ENCODE data around the gene DHRS12. TPM values are rescaled to one million over a fixed set of nuclear protein-coding genes. Genes with fewer than 3 reads are reported as not detected.

The DHRS12 gene
- total RNA-seq, 1 experiment from 2014 or later: 10.2 TPM

- CTCF ChIA-PET: interaction anchor here (0.5 to 2.4 kb wide), 23 partner anchors 8 to 282 kb away, joined by 3 to 18 read pairs (median 6); partner anchors contain the start of gene NEK5
- DNase-seq (ENCODE audit: low spot score): no peak
- TF ChIP-seq, protein P1, sequence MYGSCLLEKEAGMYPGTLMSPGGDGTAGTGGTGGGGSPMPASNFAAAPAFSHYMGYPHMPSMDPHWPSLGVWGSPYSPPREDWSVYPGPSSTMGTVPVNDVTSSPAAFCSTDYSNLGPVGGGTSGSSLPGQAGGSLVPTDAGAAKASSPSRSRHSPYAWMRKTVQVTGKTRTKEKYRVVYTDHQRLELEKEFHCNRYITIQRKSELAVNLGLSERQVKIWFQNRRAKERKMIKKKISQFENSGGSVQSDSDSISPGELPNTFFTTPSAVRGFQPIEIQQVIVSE (CRISPR knock-in tag; IDR thresholded peaks at IDR 0.05; ENCODE audit: borderline replicate concordance): no peak
- TF ChIP-seq RELA (CRISPR knock-in tag; IDR thresholded peaks at IDR 0.05; ENCODE audit: borderline replicate concordance) (no peak), ELF4 (CRISPR knock-in tag; IDR thresholded peaks at IDR 0.05; ENCODE audit: low read depth) (no peak), RORB (CRISPR knock-in tag; IDR thresholded peaks at IDR 0.05) (no peak), TEAD1 (CRISPR knock-in tag; IDR thresholded peaks at IDR 0.05) (no peak), ETV6 (CRISPR knock-in tag; IDR thresholded peaks at IDR 0.05) (no peak), GABPB1 (CRISPR knock-in tag; IDR thresholded peaks at IDR 0.05) (no peak)
- no peak overlapping the region for H3K4me3 Mint-ChIP-seq
- POLR2A ChIA-PET: no interaction called here
- no peaks in the 10 kb centered on the region; the same call in 1 of the 2 replicates for H3K27me3 Mint-ChIP-seq (ENCODE audit: low read depth)
- no peak overlapping the region for H3K27ac Mint-ChIP-seq
- H3K36me3 Mint-ChIP-seq: 0 out of 2 replicates have a peak, but pooled peaks cover 4% of the 10 kb centered on the region
- H3K9me3 Mint-ChIP-seq: peaks cover 13% of the 10 kb centered on the region
- ATAC-seq: no peak
- peaks cover 4% of the 10 kb centered on the region; the same call in 1 of the 2 replicates for H3K4me1 Mint-ChIP-seq
Measured at GRCh38 chr13:51845574-51846318, 41.8 kb upstream of the DHRS12 start.

DNA sequence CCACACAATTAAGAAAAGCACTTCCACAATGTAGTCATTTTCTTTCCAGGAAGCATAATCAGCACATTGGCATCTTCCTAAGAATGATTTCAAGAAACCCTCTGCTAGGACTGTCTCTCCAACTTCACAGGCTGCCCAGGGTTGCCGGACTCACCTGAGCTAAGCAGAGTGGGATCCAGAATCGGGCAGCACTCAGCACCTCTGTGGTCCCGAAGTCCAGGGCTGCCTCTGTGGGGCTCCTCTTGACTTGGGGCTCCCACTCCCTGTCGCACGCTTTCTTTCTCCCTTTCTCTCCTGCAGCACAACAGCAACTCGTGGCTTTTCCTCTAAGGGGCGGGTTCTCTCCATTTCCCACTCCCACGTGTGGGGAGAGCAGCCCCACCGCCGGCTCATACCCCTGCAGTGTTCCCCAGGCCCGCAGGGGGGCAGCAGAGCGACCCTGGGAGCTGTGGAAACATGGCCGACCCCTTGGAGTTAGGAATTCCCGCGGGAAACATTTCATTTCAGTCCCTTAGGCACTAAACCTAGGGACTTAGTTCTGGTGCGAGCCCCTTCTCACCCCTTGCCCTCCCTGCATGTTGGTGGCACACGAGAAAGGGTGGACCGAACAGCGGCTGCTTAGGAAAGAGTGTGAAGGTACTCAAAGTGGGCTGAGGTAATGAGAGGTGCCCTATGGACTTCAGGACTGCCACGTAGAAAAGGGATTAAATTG, 41.1 kb upstream of the DHRS12 start, which contains the start of gene TMEM272:
TMEM272 (minus strand) TSS at position 316 of the 712 bp plus-strand sequence. CDS start 6,647 bp downstream, outside the sequence.
- H3K27me3 Mint-ChIP-seq (ENCODE audit: low read depth): no peaks in the 10 kb centered on the region; the same call in 1 of the 2 replicates
- ChIA-PET POLR2A (no interaction called here), CTCF (interaction anchor here (0.5 to 2.4 kb wide), 27 partner anchors 9 to 391 kb away, joined by 3 to 18 read pairs (median 4); partner anchors contain the start of gene NEK5)
- peak; percentile 73 for ATAC-seq
- H3K36me3 Mint-ChIP-seq: 0 out of 2 replicates have a peak, but pooled peaks cover 4% of the 10 kb centered on the region
- peaks cover 13% of the 10 kb centered on the region for H3K9me3 Mint-ChIP-seq
- H3K27ac Mint-ChIP-seq: no peak within 1 kb of the TSS
- DNase-seq (ENCODE audit: low spot score): peak; percentile 81
- no peak within 1 kb of the TSS for H3K4me3 Mint-ChIP-seq
- H3K4me1 Mint-ChIP-seq: peaks cover 4% of the 10 kb centered on the region; the same call in 1 of the 2 replicates
- TF ChIP-seq ZNF416 (CRISPR knock-in tag; IDR thresholded peaks at IDR 0.05): no peak
- TF ChIP-seq, protein P2, sequence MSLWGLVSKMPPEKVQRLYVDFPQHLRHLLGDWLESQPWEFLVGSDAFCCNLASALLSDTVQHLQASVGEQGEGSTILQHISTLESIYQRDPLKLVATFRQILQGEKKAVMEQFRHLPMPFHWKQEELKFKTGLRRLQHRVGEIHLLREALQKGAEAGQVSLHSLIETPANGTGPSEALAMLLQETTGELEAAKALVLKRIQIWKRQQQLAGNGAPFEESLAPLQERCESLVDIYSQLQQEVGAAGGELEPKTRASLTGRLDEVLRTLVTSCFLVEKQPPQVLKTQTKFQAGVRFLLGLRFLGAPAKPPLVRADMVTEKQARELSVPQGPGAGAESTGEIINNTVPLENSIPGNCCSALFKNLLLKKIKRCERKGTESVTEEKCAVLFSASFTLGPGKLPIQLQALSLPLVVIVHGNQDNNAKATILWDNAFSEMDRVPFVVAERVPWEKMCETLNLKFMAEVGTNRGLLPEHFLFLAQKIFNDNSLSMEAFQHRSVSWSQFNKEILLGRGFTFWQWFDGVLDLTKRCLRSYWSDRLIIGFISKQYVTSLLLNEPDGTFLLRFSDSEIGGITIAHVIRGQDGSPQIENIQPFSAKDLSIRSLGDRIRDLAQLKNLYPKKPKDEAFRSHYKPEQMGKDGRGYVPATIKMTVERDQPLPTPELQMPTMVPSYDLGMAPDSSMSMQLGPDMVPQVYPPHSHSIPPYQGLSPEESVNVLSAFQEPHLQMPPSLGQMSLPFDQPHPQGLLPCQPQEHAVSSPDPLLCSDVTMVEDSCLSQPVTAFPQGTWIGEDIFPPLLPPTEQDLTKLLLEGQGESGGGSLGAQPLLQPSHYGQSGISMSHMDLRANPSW (CRISPR knock-in tag; conservative IDR thresholded peaks at IDR 0.05; ENCODE audit: low read depth): no peak
- TF ChIP-seq, protein P3, sequence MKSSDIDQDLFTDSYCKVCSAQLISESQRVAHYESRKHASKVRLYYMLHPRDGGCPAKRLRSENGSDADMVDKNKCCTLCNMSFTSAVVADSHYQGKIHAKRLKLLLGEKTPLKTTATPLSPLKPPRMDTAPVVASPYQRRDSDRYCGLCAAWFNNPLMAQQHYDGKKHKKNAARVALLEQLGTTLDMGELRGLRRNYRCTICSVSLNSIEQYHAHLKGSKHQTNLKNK (CRISPR knock-in tag; IDR thresholded peaks at IDR 0.05): no peak
- no peak for TF ChIP-seq KAT7 (CRISPR knock-in tag; IDR thresholded peaks at IDR 0.05; ENCODE audit: borderline replicate concordance)
- no peak for TF ChIP-seq ZBTB21 (CRISPR knock-in tag; IDR thresholded peaks at IDR 0.05; ENCODE audit: borderline replicate concordance)
- no peak for TF ChIP-seq SMAD3 (CRISPR knock-in tag; IDR thresholded peaks at IDR 0.05; ENCODE audit: borderline replicate concordance)
- TF ChIP-seq SP1 (CRISPR knock-in tag; conservative IDR thresholded peaks at IDR 0.05): no peak
- no peak for TF ChIP-seq GABPB1 (CRISPR knock-in tag; IDR thresholded peaks at IDR 0.05)
- TF ChIP-seq, protein P4, sequence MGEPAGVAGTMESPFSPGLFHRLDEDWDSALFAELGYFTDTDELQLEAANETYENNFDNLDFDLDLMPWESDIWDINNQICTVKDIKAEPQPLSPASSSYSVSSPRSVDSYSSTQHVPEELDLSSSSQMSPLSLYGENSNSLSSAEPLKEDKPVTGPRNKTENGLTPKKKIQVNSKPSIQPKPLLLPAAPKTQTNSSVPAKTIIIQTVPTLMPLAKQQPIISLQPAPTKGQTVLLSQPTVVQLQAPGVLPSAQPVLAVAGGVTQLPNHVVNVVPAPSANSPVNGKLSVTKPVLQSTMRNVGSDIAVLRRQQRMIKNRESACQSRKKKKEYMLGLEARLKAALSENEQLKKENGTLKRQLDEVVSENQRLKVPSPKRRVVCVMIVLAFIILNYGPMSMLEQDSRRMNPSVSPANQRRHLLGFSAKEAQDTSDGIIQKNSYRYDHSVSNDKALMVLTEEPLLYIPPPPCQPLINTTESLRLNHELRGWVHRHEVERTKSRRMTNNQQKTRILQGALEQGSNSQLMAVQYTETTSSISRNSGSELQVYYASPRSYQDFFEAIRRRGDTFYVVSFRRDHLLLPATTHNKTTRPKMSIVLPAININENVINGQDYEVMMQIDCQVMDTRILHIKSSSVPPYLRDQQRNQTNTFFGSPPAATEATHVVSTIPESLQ (CRISPR knock-in tag; IDR thresholded peaks at IDR 0.05): no peak
- TF ChIP-seq ZNF671 (CRISPR knock-in tag; IDR thresholded peaks at IDR 0.05): no peak
- TF ChIP-seq ZNF219 (CRISPR knock-in tag; IDR thresholded peaks at IDR 0.05; ENCODE audit: borderline replicate concordance): no peak
- TF ChIP-seq, protein P5, sequence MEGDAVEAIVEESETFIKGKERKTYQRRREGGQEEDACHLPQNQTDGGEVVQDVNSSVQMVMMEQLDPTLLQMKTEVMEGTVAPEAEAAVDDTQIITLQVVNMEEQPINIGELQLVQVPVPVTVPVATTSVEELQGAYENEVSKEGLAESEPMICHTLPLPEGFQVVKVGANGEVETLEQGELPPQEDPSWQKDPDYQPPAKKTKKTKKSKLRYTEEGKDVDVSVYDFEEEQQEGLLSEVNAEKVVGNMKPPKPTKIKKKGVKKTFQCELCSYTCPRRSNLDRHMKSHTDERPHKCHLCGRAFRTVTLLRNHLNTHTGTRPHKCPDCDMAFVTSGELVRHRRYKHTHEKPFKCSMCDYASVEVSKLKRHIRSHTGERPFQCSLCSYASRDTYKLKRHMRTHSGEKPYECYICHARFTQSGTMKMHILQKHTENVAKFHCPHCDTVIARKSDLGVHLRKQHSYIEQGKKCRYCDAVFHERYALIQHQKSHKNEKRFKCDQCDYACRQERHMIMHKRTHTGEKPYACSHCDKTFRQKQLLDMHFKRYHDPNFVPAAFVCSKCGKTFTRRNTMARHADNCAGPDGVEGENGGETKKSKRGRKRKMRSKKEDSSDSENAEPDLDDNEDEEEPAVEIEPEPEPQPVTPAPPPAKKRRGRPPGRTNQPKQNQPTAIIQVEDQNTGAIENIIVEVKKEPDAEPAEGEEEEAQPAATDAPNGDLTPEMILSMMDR (IDR thresholded peaks at IDR 0.05): peak; percentile 89
- no peak for TF ChIP-seq FOXP1 (CRISPR knock-in tag; IDR thresholded peaks at IDR 0.05; ENCODE audit: borderline replicate concordance)
- TF ChIP-seq, protein P6, sequence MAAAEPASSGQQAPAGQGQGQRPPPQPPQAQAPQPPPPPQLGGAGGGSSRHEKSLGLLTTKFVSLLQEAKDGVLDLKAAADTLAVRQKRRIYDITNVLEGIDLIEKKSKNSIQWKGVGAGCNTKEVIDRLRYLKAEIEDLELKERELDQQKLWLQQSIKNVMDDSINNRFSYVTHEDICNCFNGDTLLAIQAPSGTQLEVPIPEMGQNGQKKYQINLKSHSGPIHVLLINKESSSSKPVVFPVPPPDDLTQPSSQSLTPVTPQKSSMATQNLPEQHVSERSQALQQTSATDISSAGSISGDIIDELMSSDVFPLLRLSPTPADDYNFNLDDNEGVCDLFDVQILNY (CRISPR knock-in tag; IDR thresholded peaks at IDR 0.05): 0 out of 2 replicates have a peak, but pooled peaks have one; percentile 26
- TF ChIP-seq, protein P7, sequence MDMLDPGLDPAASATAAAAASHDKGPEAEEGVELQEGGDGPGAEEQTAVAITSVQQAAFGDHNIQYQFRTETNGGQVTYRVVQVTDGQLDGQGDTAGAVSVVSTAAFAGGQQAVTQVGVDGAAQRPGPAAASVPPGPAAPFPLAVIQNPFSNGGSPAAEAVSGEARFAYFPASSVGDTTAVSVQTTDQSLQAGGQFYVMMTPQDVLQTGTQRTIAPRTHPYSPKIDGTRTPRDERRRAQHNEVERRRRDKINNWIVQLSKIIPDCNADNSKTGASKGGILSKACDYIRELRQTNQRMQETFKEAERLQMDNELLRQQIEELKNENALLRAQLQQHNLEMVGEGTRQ (CRISPR knock-in tag; IDR thresholded peaks at IDR 0.05): no peak
- TF ChIP-seq MAX (CRISPR knock-in tag; IDR thresholded peaks at IDR 0.05): peak; percentile 46; the same call in 1 of the 2 replicates
- TF ChIP-seq ETV6 (CRISPR knock-in tag; IDR thresholded peaks at IDR 0.05): no peak
- no peak for TF ChIP-seq TCF7 (CRISPR knock-in tag; IDR thresholded peaks at IDR 0.05; ENCODE audit: low read depth)

Data from WTC11 (cell line).